Transverse colon (tissue), 4 donors: Measurements from ENCODE around the gene INTS11. TPM values are rescaled to one million over a fixed set of nuclear protein-coding genes. Genes with fewer than 3 reads are reported as not detected.

Experiments
- DNase-seq: peaks from one replicate; pipeline ENCODE4 v3.0.0-alpha.2; 2019
- H3K27ac ChIP-seq, 4 donors: fragments of 200-600 bp; sonication (generic); 2 replicates each; pipeline ENCODE4 v1.5.1; 2016 to 2018; ENCODE audit warnings: inconsistent platforms in 4 of 4
- H3K27me3 ChIP-seq: fragments of 200-600 bp; sonication (generic); 2 replicates; pipeline ENCODE4 v1.5.1; 2017; ENCODE audit warnings: inconsistent platforms
- H3K36me3 ChIP-seq, 4 donors: fragments of 200-600 bp; sonication (generic); 2 replicates each; pipeline ENCODE4 v1.5.1; 2017 to 2019; ENCODE audit warnings: inconsistent platforms in 4 of 4
- H3K4me1 ChIP-seq, 4 donors: fragments of 200-600 bp; sonication (generic); 2 replicates each; pipeline ENCODE4 v1.5.1; 2017 to 2020; ENCODE audit warnings: inconsistent platforms in 4 of 4
- H3K4me3 ChIP-seq, 4 donors: fragments of 200-600 bp; sonication (generic); 1 replicate in 1 of 4; 2 replicates in 3 of 4; pipeline versions ENCODE4 v1.5.1 to v1.6.1; 2017 to 2019; ENCODE audit warnings: inconsistent platforms in 4 of 4
- H3K9me3 ChIP-seq, 2 donors: fragments of 200-600 bp; sonication (generic); 2 replicates each; pipeline ENCODE4 v1.5.1; 2017 to 2019; ENCODE audit warnings: inconsistent platforms in 2 of 2
- EP300 ChIP-seq: sonication (generic); formaldehyde crosslinking; IDR thresholded peaks from one replicate; pipeline ENCODE4 v1.6.1; 2017; ENCODE audit warnings: antibody characterized with exemption, low read depth
- POLR2A ChIP-seq: fragments of 450-650 bp; IDR thresholded peaks from one replicate; pipeline ENCODE4 v1.6.1; 2016; ENCODE audit warnings: antibody characterized with exemption, mild to moderate bottlenecking, moderate library complexity
- POLR2AphosphoS5 ChIP-seq, 3 donors: sonication (generic); formaldehyde crosslinking; IDR thresholded peaks; one replicate each; pipeline ENCODE4 v1.6.1; 2016; ENCODE audit warnings: antibody characterized with exemption in 3 of 3
- WGBS, 2 donors: methylation state at CpG; one replicate each; pipeline ENCODE4 v1.1.5; 2018; ENCODE audit warnings: low coverage in 1 of 2; 5-methylcytosine and 5-hydroxymethylcytosine counted together
- in situ Hi-C, 4 donors: fragments of 200-750 bp; cut with MboI; loops; one replicate each; pipeline versions ENCODE4 v1.15.0 to v1.15.1; 2017; ENCODE audit warnings: low sequenced_read_pairs in 3 of 4, low pct_ligation_motif_present in 1 of 4, low pct_unique_long_range_greater_than_20kb in 1 of 4
- intact Hi-C: fragments of 100-400 bp; cut with DNase I; formaldehyde crosslinking; loops from one replicate; pipeline ENCODE4 v1.15.1; 2023; ENCODE audit warnings: low total_unique reads
- total RNA-seq, 4 donors: library from RNA; depleted of rRNA; stranded (reverse); fragments of >200 nt; gene quantifications; one replicate each; pipeline ENCODE4 v1.1.0, GENCODE V29; 2016
- TF ChIP-seq, protein P1 (sequence below), 5 experiments: fragments of 200-600 bp in 3 of 5; fragments of 450-650 bp in 2 of 5; sonication (generic) in 3 of 5; IDR thresholded peaks; 1 replicate in 2 of 5; 2 replicates in 3 of 5; pipeline ENCODE4 v1.5.1; 2016 to 2017; ENCODE audit warnings: antibody characterized with exemption in 5 of 5, inconsistent platforms in 3 of 5, mild to moderate bottlenecking in 2 of 5, moderate library complexity in 1 of 5

INTS11 gene
- total RNA-seq, 4 donors from 2014 or later = 118 to 424 (median 140) TPM

DNA sequence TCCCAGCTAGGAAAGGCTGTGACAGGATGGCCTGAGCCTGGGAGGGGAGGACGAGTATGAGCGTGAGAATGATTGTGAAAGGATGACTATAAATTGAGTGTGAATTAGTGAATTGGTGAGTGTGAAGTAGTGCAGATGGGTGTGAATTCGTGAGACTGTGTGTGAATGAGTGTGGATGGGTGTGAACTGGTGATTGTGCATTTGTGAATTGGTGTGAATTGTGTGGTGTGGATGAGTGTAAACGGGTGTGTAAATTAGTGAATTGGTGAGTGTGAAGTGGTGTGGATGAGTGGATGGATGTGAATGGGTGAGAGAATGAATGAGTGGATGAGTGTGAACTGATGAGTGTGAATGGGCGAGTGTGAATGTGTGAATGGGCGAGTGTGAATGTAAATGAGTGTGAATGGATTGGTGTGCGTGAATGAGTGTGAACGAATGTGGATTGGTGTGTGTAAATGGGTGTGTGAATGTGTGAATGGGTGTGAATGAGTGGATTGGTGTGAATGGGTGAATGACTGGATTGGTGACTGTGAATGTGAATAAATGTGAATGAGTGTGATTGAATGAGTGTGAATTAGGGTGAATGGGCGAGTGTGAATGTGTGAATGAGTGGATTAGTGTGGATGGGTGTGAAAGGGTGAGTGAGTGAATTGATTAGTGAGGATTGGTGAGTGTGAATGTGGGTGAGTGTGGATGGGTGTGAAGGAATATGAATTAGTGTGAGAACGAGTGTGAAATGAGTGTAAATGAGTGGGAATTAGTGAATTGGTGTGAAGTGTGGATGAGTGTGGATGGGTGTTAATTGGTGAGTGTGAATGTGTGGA is 41.6 kb upstream of the INTS11 start:
- Histone ChIP-seq H3K27me3 (no peaks in the 10 kb centered on the region), H3K27ac (no peak overlapping the region), H3K36me3 (no peaks in the 10 kb centered on the region), H3K4me3 (no peak overlapping the region), H3K4me1 (peaks cover 0 to 12% (median 0%) of the 10 kb centered on the region in 4 donors), H3K9me3 (no peaks in the 10 kb centered on the region)
- in situ Hi-C loops (no loop called here), intact Hi-C loops (no loop called here)
- no peak for DNase-seq
- TF ChIP-seq, protein P1, sequence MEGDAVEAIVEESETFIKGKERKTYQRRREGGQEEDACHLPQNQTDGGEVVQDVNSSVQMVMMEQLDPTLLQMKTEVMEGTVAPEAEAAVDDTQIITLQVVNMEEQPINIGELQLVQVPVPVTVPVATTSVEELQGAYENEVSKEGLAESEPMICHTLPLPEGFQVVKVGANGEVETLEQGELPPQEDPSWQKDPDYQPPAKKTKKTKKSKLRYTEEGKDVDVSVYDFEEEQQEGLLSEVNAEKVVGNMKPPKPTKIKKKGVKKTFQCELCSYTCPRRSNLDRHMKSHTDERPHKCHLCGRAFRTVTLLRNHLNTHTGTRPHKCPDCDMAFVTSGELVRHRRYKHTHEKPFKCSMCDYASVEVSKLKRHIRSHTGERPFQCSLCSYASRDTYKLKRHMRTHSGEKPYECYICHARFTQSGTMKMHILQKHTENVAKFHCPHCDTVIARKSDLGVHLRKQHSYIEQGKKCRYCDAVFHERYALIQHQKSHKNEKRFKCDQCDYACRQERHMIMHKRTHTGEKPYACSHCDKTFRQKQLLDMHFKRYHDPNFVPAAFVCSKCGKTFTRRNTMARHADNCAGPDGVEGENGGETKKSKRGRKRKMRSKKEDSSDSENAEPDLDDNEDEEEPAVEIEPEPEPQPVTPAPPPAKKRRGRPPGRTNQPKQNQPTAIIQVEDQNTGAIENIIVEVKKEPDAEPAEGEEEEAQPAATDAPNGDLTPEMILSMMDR (IDR thresholded peaks at IDR 0.05) = no peak
- TF ChIP-seq EP300 (no peak), POLR2A (no peak), POLR2AphosphoS5 (IDR thresholded peaks at IDR 0.05) (no peak)
- 80 to 81% methylated on average over 10 of the region's 10 CpGs for WGBS, 2 donors

DNA sequence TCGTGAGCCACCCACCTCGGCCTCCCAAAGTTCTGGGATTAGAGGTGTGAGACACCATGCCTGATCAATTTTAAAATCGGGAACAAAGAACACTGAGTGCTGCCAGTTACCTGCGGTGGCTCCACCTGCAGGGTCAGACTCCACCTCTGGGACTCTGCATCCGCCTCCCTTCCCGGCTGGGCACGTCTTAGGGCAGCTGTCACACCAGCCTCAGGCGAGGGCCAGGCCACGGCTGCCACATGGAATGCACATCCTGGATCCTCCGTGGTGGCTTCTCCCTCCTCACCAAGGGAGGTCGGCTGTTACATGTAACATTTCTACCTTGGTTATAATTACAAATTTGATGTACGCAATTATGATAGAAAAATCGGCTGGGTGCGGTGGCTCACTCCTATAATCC is 39.8 kb upstream of the INTS11 start:
- Histone ChIP-seq H3K27ac (no peak overlapping the region), H3K27me3 (peaks cover 10% of the 10 kb centered on the region), H3K36me3 (no peaks in the 10 kb centered on the region), H3K4me1 (peaks cover 0 to 29% (median 2%) of the 10 kb centered on the region in 4 donors), H3K9me3 (no peaks in the 10 kb centered on the region), H3K4me3 (no peak overlapping the region)
- no peak for TF ChIP-seq POLR2AphosphoS5 (IDR thresholded peaks at IDR 0.05)
- TF ChIP-seq, protein P1 (IDR thresholded peaks at IDR 0.05) = no peak
- TF ChIP-seq EP300 = no peak
- TF ChIP-seq POLR2A = no peak
- intact Hi-C loops (no loop called here), in situ Hi-C loops (no loop called here)
- no peak for DNase-seq
- 66 to 79% methylated on average over 4 to 14 of the region's 14 CpGs for WGBS, 2 donors

DNA sequence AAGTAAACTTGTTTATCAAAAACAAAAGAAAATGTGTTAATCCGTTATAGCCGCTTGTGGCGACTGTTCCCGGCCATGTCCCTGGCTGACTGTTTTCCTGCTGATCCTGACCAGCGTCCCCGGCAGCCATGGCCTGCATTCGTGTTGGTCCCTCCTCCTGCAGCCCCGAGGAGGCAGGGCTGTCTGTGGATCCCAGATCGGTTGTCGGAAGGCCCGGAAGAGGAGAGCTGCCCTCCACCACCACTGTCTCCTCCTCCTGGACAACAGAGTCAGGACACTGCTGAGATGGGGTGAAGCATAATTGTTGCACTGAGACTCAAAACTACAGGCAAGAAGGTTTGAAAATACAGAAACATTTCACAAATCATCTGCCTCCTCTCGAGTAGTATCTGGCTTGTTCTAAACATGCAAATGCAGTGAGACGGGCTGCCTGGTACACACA is 37.5 kb upstream of the INTS11 start:
- H3K4me3 ChIP-seq = no peak overlapping the region
- in situ Hi-C loops (no loop called here), intact Hi-C loops (no loop called here)
- 26% methylated on average over 13 of the region's 13 CpGs; no CpG with 5 or more reads in 1 of the 2 donors for whole genome bisulfite sequencing, 2 donors
- TF ChIP-seq EP300 = no peak
- TF ChIP-seq, protein P1 (IDR thresholded peaks at IDR 0.05) = no peak
- no peak for TF ChIP-seq POLR2AphosphoS5 (IDR thresholded peaks at IDR 0.05)
- TF ChIP-seq POLR2A = no peak
- peaks cover 32% of the 10 kb centered on the region for H3K27me3 ChIP-seq
- peak overlapping the region; percentile 86 to 92 (median 89) for H3K27ac ChIP-seq
- no peaks in the 10 kb centered on the region for H3K36me3 ChIP-seq
- DNase-seq = peak; percentile 20
- H3K4me1 ChIP-seq = peaks cover 4 to 39% (median 9%) of the 10 kb centered on the region in 4 donors
- no peaks in the 10 kb centered on the region for H3K9me3 ChIP-seq

DNA sequence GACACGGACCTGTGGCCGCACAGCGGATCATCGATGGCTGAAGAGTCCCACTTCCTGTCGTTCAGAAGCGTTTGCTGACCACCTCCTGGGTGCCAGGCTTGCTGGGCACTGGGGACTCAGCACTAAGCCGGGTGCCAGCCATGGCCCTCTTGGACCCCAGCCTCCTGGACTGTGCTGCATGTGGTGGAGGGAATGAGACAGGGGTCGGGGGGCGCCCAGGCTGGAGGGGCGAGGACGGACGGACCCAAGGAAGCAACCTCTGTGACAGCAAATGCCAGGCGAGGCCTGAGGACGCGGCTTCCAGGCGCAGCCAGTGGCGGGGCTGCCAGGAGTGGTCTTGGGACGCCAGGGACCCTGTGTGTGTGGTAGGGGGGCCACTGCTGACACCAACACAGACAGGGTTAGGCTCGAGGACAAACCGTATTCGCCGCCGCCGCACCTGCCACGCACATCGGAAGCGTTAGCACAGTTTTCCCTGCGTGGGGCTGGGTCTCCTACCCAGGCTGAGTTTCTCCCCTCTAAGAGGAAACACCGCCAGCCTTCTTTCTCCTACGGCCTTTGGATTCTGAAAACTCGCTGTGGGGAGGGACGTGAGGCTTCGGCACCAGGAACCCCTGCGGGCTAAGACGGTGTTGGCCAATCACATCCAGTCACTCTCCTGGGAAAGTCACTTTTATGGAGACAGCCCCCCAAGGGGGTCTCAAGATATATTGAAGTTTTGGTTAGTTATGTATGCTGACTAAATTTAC is 36.9 kb upstream of the INTS11 start:
- Histone ChIP-seq H3K4me1 (peaks cover 6 to 45% (median 15%) of the 10 kb centered on the region in 4 donors), H3K27ac (peak overlapping the region; percentile 86 to 92 (median 89)), H3K36me3 (no peaks in the 10 kb centered on the region), H3K27me3 (peaks cover 38% of the 10 kb centered on the region), H3K9me3 (no peaks in the 10 kb centered on the region), H3K4me3 (no peak overlapping the region)
- in situ Hi-C loops (no loop called here), intact Hi-C loops (no loop called here)
- 74% methylated on average over 33 of the region's 35 CpGs; no CpG with 5 or more reads in 1 of the 2 donors for WGBS, 2 donors
- TF ChIP-seq POLR2AphosphoS5 (IDR thresholded peaks at IDR 0.05) (no peak), POLR2A (no peak), EP300 (no peak)
- TF ChIP-seq, protein P1 (IDR thresholded peaks at IDR 0.05) = no peak
- no peak for DNase-seq
